ENCODE measurements around the gene NR5A1.

Gene NR5A1

GRCh38 chr9:124443625-124444024 lies 63.6 kb downstream of the NR5A1 start:
- no peak for DNase-seq

- no peak for DNase-seq
Measured at GRCh38 chr9:124442826-124443225, 64.4 kb downstream of the NR5A1 start.

GRCh38 chr9:124442379-124442778 lies 64.8 kb downstream of the NR5A1 start:
- no peak for DNase-seq

DNA sequence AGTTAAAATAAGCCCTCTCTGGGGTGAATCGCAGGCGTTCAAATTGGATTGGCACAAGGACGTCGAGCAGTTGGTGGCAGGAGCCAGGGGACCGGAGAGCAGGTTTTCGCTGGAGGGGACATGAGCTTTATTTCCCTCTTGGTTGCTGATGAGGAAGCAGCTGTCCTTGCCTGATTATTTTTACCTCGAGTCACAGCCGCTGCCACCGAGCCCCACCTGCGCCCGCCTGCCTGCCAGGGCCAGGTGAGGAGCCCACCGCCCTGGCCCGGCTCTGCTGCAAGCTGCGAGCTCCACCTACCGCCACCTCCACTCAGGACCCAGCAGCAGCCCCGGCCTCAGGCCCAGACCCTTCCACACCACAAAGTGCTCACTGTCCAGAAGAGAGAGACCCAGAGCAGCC lies 65.9 kb downstream of the NR5A1 start:
- no peak for DNase-seq

DNA sequence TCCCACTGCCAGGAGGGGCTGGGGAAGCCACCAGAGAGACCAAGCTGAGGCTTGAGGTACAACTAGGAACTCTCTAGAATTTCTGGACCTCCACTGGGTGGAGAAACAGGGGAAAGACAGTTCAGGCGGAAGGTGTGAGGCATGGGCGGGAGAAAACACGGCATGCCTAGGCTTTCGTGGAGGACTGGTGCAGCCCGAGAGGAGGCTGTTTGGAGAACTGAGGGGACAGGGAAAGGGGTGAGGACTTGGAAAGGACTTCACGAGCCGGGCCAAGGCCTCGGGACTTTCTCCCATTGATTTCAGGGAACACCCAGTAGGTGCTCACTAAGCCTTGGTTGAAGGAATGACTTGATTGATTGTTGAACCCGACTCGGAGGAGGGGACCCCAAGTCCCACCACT lies 66.4 kb downstream of the NR5A1 start:
- no peak for DNase-seq

GRCh38 chr9:124439686-124440243 lies 67.4 kb downstream of the NR5A1 start:
- DNase-seq, result no peak

GRCh38 chr9:124439086-124439485 lies 68.1 kb downstream of the NR5A1 start:
- DNase-seq, result no peak

DNA sequence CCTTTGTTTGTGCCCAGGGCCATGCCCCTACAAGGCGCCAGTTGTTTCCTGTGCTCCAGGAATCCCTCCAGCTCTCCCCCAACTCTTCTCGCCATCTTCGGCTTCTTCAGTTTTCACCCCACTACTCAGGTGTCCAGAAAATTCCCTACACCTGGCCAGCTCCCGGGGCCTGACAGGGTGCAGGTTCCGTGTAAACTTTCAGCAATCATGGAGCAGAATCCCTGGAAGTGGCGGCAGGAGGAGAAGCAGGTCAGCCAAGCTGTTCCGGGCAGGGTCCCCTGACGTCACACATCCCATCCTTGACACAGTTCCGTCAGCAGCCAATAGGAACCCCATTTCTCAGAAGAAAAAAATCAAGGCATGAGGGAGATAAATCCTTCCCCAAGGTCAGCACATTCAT lies 69.1 kb downstream of the NR5A1 start:
- DNase-seq, result no peak

GRCh38 chr9:124437086-124437485 lies 70.1 kb downstream of the NR5A1 start:
- no peak for DNase-seq

DNA sequence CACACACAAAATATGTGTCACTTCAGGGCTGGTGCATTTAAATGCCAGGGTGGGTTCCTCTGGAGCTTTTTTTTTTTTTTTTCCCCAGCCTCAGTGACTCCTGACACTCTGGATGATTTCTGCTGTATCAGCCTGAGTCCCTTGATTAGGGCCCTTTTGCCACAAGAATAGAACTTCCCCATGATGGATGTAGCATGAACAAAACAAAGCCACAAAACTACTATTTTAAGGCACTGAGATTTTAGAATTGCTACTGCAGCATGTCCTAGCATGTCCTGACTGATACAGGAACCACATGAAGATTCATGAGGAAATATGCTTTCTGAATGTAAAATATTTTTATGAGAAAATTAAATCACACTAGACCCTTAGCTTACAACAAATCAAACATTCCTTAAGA lies 70.9 kb downstream of the NR5A1 start:
- no peak for DNase-seq
